ENCODE measurements around the gene ZFAND3.

- TF ChIP-seq, protein P1, sequence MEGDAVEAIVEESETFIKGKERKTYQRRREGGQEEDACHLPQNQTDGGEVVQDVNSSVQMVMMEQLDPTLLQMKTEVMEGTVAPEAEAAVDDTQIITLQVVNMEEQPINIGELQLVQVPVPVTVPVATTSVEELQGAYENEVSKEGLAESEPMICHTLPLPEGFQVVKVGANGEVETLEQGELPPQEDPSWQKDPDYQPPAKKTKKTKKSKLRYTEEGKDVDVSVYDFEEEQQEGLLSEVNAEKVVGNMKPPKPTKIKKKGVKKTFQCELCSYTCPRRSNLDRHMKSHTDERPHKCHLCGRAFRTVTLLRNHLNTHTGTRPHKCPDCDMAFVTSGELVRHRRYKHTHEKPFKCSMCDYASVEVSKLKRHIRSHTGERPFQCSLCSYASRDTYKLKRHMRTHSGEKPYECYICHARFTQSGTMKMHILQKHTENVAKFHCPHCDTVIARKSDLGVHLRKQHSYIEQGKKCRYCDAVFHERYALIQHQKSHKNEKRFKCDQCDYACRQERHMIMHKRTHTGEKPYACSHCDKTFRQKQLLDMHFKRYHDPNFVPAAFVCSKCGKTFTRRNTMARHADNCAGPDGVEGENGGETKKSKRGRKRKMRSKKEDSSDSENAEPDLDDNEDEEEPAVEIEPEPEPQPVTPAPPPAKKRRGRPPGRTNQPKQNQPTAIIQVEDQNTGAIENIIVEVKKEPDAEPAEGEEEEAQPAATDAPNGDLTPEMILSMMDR (IDR thresholded peaks at IDR 0.05): no peak
- TF ChIP-seq POLR2A (IDR thresholded peaks at IDR 0.05): no peak
Observed at GRCh38 chr6:37934276-37934675, 114.7 kb downstream of the ZFAND3 start.

Data from testis (tissue), 2 donors.